ENCODE results near the gene TRAF3.
"Not testable (repeated sequence)": the region's sequence is repeated elsewhere in the genome, so short reads cannot be mapped to it uniquely, and the experiment has no call there.

TRAF3 gene

DNA sequence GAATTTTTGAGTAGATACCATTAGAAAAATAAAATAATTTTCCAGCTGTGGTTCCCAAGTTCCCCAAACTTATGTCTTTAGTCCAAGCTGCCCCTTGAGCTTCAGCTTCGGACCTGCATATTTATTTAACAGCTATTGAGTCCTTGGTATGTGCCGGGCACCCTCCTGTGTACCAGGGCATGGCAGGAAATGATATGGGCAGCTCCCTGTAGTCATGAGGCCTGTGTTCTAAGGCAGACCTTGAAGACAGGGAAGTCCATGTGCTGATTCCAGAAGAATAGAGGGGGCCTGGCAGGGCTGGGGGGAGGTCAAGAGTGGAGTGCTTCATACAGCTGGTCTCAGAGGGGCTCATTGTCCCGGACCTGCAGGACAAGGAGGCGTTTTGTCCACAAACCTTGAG is 29.2 kb downstream of the TRAF3 start:
- DNase-seq (ENCODE audit: low spot score), result no peak

GRCh38 chr14:102807013-102807406 is 29.8 kb downstream of the TRAF3 start:
- DNase-seq (ENCODE audit: low spot score), result no peak

- no peak for DNase-seq (ENCODE audit: low spot score)
These were observed 32.6 kb downstream of the TRAF3 start for GRCh38 chr14:102809870-102810269.

GRCh38 chr14:102810523-102810922 is 33.3 kb downstream of the TRAF3 start:
- no peak for DNase-seq (ENCODE audit: low spot score)

GRCh38 chr14:102811254-102811963 is 34.2 kb downstream of the TRAF3 start:
- no peak for DNase-seq (ENCODE audit: low spot score)

DNA sequence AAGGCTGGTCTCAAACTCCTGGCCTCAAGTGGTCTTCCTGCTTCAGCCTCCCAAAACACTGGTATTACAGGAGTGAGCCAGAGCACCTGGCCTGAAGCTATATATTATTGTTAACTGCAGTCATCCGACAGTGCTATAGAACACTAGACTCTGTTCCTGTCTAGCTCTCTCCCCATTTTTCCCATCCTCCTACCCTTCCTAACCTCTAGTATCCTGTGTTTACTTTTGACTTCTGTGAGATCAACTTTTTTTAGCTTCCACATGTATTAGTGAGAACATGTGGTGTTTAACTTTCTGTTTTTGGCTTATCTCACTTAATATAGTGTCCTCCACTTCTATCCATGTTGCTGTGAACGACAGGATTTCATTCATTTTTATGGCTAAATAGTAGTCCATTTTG is 34.7 kb downstream of the TRAF3 start:
- DNase-seq (ENCODE audit: low spot score), result no peak

- no peak for DNase-seq (ENCODE audit: low spot score)
These were observed 36.4 kb downstream of the TRAF3 start for GRCh38 chr14:102813691-102814090.

GRCh38 chr14:102817318-102817717 is 40.1 kb downstream of the TRAF3 start:
- DNase-seq (ENCODE audit: low spot score), result no peak

DNA sequence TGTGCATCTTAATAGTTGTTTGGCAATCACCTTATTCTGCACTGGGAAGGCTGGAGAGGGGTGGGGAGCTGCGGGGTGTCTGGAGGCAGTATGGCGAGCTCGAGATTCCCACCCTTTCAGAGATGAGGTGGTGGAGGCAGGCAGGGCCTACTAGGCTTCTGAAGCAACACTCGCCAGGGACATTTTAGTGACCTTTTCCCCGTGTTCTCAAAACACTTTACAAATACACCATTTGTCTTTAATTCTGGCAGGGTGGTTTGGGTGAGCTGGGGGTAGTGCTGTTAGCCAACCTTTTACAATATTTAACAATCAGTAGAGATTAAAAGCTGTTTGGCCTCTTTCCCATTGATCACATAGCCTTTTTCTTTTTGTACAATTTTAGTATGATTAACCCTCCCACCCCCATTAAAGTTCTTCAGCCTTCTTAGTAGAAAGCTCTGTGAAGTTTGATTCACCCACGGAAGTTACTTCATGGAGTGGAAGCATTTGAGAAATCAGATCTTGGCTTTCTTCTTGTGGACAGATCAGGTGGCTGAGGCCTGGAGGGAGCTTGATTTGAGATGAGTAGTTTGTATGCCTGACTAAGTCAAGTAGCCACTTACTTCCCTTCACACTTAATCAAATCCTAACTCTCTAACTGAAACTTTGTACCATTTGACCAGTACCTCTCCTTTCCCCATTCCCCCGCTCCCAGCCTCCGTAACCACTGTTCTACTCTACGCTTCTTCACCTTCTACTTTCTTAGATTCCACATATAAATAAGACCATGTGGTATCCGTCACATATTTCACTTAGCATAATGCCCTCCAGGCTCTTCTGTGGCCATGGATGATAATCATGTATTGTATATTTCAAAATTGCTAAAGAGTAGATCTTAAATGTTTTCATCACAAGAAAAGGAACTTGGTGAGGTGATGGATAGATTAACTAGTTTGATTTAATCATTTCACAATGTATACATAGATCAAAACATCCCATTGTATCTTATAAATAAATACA is 41.0 kb downstream of the TRAF3 start:
- no peak for DNase-seq (ENCODE audit: low spot score)

DNA sequence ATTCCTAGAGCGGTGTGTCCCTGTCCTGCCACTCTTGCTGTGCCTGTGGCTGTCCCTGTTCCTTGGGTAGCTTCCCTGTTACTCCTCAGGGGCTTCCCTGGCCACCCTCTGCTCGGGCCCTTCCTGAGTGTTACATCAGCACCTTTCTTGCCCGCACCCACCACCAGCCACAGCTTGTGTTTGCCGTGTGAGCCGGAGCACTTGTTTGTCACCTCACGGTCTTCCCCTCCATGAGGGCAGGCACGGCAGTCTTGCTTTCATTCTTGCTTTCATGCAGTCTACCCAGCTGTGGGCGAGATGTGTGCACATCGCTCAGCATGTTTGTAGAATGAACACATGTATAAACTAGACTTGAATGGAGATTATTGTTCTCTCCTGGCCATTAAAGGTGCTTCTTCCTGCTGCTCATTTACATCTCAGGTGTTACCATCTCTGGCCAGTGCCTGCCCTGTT is 42.0 kb downstream of the TRAF3 start:
- peak; percentile 92 for DNase-seq (ENCODE audit: low spot score)

GRCh38 chr14:102819747-102820330 is 42.6 kb downstream of the TRAF3 start:
- peak; percentile 21 for DNase-seq (ENCODE audit: low spot score)

DNA sequence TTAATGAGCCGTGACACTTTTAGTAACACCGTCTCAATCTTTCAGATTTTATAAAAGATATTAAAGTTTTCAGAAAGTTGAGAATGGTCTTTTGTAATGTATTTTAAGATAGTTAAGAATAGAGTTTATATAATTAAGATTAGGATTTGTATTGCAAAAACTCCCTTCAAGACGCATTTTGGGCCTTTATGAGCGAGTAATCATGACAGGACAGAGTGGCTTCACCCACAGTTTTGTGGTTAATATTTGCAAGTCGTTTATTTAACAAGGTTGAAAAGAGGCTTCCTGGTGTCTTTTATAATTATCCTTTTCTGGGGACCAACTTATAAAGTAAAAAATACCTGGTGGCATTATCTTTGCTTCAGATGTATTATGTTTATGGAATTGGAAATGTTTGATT is 44.0 kb downstream of the TRAF3 start:
- no peak for DNase-seq (ENCODE audit: low spot score)

DNA sequence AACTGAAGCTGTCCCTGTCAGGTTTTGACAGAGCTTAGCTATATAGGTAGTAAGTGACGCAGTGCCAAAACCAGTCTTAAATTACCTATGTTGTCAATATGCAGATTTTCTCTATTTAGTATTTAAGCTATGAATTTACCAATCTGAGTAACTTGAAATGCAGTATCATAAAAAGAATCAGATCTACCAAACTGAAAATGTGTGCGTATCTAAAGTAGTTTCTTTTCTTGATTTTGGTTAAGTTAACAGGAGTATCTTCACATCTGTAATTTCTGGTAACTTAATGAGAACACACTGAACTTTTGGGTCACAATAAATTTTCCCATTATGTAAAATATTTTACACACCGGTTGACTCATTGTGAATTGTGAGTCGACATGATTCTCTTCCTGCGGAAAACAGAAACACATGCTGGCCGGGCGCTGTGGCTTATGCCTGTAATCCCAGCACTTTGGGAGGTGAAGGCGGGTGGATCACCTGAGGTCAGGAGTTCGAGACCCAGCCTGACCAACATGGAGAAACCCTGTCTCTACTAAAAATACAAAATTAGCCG is 45.1 kb downstream of the TRAF3 start:
- no peak for DNase-seq (ENCODE audit: low spot score)

DNA sequence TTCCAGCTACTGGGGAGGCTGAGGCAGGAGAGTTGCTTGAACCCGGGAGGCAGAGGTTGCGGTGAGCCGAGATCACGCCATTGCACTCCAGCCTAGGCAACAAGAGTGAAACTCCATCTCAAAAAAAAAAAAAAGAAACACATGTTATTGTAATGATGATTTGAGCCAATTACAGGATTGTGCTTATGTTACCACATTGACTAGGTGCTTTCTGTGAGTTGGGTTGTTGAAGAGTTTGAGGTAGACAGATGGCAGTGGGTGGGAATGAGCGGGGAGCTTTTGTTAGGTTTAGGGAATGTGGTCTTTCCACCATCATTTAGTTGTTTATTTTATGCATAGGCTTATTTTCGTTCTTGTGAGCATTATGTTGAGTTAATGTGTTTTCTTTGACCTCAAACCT is 45.6 kb downstream of the TRAF3 start:
- DNase-seq (ENCODE audit: low spot score), result not testable (repeated sequence)

GRCh38 chr14:102823546-102823945 is 46.3 kb downstream of the TRAF3 start:
- DNase-seq (ENCODE audit: low spot score), result no peak

- DNase-seq (ENCODE audit: low spot score), result no peak
These were observed 47.6 kb downstream of the TRAF3 start for GRCh38 chr14:102824832-102825231.

GRCh38 chr14:102825307-102826095 is 48.3 kb downstream of the TRAF3 start:
- no peak for DNase-seq (ENCODE audit: low spot score)

- no peak for DNase-seq (ENCODE audit: low spot score)
These were observed 48.9 kb downstream of the TRAF3 start for GRCh38 chr14:102826161-102826560.

- no peak for DNase-seq (ENCODE audit: low spot score)
These were observed 49.8 kb downstream of the TRAF3 start for GRCh38 chr14:102826751-102827675.

DNA sequence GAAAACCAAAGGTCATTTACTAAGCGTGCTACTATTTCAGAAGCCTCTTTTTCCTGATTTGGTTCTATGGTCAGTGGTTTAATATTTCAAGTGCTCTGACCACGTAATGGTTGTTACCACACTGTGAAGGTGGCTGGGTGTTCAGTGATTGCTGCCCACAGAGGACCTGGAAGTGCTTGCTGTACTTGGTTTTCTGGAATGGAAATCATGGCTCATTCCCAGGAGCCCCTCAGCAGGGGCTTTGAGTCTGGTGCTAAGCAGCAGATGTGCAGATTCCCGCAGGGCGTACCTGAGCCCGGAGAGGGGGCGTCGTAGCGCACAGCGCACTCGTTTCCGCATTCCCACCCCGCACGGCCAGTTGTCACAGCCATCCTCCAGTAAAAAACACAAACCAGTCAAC is 50.5 kb downstream of the TRAF3 start:
- no peak for DNase-seq (ENCODE audit: low spot score)

Data from SW480 (cell line).